ENCODE measurements around the gene TRAFD1. TPM values are rescaled to one million over a fixed set of nuclear protein-coding genes. Genes with fewer than 3 reads are reported as not detected.

TRAFD1 gene
- total RNA-seq, 1 experiment from 2014 or later = 25.5 TPM

DNA sequence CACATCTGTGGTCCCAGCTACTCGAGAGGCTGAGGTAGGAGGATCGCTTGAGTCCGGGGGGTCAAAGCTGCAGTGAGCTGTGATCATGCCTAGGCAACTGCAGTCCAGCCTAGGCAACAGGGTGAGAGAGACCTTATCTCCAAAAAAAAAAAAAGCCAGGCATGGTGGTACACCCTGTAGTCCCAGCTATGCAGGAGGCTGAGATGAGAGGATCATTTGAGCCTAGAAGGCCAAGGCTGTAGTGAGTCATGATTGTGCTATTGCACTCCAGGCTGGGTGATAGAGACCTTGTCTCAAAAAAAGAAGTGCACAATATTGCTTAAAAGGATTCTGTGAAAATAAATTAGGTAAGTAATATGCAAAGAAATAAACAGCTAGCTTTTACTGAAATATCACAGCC lies 33.8 kb upstream of the TRAFD1 start:
- ChIA-PET POLR2A (interaction anchor here (1.5 kb wide), 1 partner anchor 21 kb away, joined by 3 read pairs; no protein-coding TSS in a partner anchor), RAD21 (ENCODE audit: low non-redundant PET in 1 of 2, low total read pairs in 2 of 2, uncharacterized antibody in 2 of 2, unreplicated experiment in 2 of 2) (no interaction called here), CTCF (no interaction called here)
- BruUV-seq (replicated peaks) = no TSS peak
- TF ChIP-seq CEBPB (IDR thresholded peaks at IDR 0.05; ENCODE audit: low read depth) = no peak
- TF ChIP-seq, protein P1, sequence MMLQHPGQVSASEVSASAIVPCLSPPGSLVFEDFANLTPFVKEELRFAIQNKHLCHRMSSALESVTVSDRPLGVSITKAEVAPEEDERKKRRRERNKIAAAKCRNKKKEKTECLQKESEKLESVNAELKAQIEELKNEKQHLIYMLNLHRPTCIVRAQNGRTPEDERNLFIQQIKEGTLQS (IDR thresholded peaks at IDR 0.05) = no peak
- no peak for TF ChIP-seq YY1 (IDR thresholded peaks at IDR 0.05; ENCODE audit: extremely low read depth, insufficient replicate concordance, low read depth, low read length)
- no peak for TF ChIP-seq EZH2 (IDR thresholded peaks at IDR 0.05)
- TF ChIP-seq JUND (IDR thresholded peaks at IDR 0.05) = no peak
- Histone ChIP-seq H4K20me1 (ENCODE audit: insufficient read depth) (peaks cover 18% of the 10 kb centered on the region; the same call in 1 of the 2 replicates), H3K4me2 (ENCODE audit: low read length) (no peak overlapping the region), H2AFZ (ENCODE audit: low read depth, low read length, poor library complexity, severe bottlenecking) (no peak overlapping the region), H3K4me1 (ENCODE audit: control insufficient read depth in 1 of 2, insufficient read depth in 2 of 2, low read length in 2 of 2) (peaks cover 8 to 12% of the 10 kb centered on the region in 2 experiments), H3K27ac (ENCODE audit: low read depth, low read length) (no peak overlapping the region), H3K9ac (ENCODE audit: low read length) (no peak overlapping the region), H3K4me3 (replicated peaks in 1 of 2; ENCODE audit: low read depth in 1 of 2, low read length in 2 of 2) (no peak overlapping the region), H3K9me3 (ENCODE audit: control insufficient read depth in 1 of 2, insufficient read depth in 1 of 2, low read depth in 1 of 2, low read length in 2 of 2) (no peaks in the 10 kb centered on the region), H3K27me3 (ENCODE audit: insufficient read depth, low read length) (no peaks in the 10 kb centered on the region), H3K36me3 (ENCODE audit: control insufficient read depth in 1 of 2, insufficient read depth in 2 of 2, low read length in 2 of 2) (peaks cover 37 to 53% of the 10 kb centered on the region in 2 experiments), H3K9me2 (ENCODE audit: insufficient read depth) (no peaks in the 10 kb centered on the region), H3K79me2 (ENCODE audit: insufficient read depth, low read length) (peaks cover 100% of the 10 kb centered on the region)
- ATAC-seq (no peak), DNase-seq (ENCODE audit: low read depth, low spot score) (no peak)
- intact Hi-C loops (cut with micrococcal nuclease) = no loop called here

DNA sequence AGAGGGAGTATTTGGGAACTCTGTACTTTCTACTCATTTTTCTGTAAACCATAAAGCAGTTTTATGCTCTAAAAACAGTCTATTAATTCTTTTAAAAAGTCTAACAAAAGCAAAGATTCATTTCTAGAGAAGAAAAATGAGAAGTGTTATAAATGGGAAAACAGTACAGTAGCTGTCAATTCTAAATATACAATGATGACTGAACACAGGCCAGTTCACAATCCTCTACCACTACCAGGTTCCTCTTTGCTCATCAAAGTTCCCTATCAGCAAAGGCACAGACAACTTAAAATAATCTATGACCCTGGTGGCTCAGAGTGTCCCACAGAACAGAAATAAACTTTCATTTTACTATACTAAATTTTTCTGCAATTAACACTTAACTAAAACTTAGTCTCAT lies 29.3 kb upstream of the TRAFD1 start:
- RAD21 ChIA-PET (ENCODE audit: low non-redundant PET in 1 of 2, low total read pairs in 2 of 2, uncharacterized antibody in 2 of 2, unreplicated experiment in 2 of 2) = interaction anchor here in 1 of 2 experiments (0.6 kb wide), 1 partner anchor 10 kb away, joined by 4 read pairs; no protein-coding TSS in a partner anchor
- TF ChIP-seq EGR1 (IDR thresholded peaks at IDR 0.05; ENCODE audit: low read depth) (no peak), YY1 (IDR thresholded peaks at IDR 0.05; ENCODE audit: extremely low read depth, insufficient replicate concordance, low read depth, low read length) (no peak), RAD21 (IDR thresholded peaks at IDR 0.05; ENCODE audit: low read depth) (no peak)
- no TSS peak for BruUV-seq (replicated peaks)
- Histone ChIP-seq H3K4me1 (ENCODE audit: control insufficient read depth in 1 of 2, insufficient read depth in 2 of 2, low read length in 2 of 2) (peaks cover 21 to 51% of the 10 kb centered on the region in 2 experiments), H3K27ac (ENCODE audit: low read depth, low read length) (peak overlapping the region; percentile 62; the same call in 1 of the 2 replicates), H3K9ac (ENCODE audit: low read length) (peak overlapping the region; percentile 41), H3K4me3 (replicated peaks in 1 of 2; ENCODE audit: low read depth in 1 of 2, low read length in 2 of 2) (peak overlapping the region in 1 of 2 experiments; percentile 43; a peak in 2 of 4 replicates), H3K27me3 (ENCODE audit: insufficient read depth, low read length) (no peaks in the 10 kb centered on the region), H3K79me2 (ENCODE audit: insufficient read depth, low read length) (peaks cover 99% of the 10 kb centered on the region), H3K36me3 (ENCODE audit: control insufficient read depth in 1 of 2, insufficient read depth in 2 of 2, low read length in 2 of 2) (peaks cover 14 to 46% of the 10 kb centered on the region in 2 experiments; a peak in 3 of 4 replicates), H3K4me2 (ENCODE audit: low read length) (peak overlapping the region; percentile 63), H2AFZ (ENCODE audit: low read depth, low read length, poor library complexity, severe bottlenecking) (no peak overlapping the region), H4K20me1 (ENCODE audit: insufficient read depth) (peaks cover 18% of the 10 kb centered on the region; the same call in 1 of the 2 replicates), H3K9me2 (ENCODE audit: insufficient read depth) (no peaks in the 10 kb centered on the region), H3K9me3 (ENCODE audit: control insufficient read depth in 1 of 2, insufficient read depth in 1 of 2, low read depth in 1 of 2, low read length in 2 of 2) (no peaks in the 10 kb centered on the region)
- intact Hi-C loops (cut with micrococcal nuclease) = no loop called here
- ATAC-seq (no peak), DNase-seq (ENCODE audit: low read depth, low spot score) (no peak)
- CTCF ChIA-PET = no interaction called here
- POLR2A ChIA-PET = interaction anchor here (1.3 to 2.7 kb wide), 2 partner anchors 10 to 13 kb away, joined by 6 to 10 read pairs; partner anchors contain the start of gene NAA25

All from HCT116 (cell line).